Mesendoderm (in vitro differentiated cells): ENCODE data around the gene GCNT2.

Experiments
- DNase-seq: peaks from one replicate; pipeline ENCODE4 v3.0.0; 2013
- H2AK5ac ChIP-seq: 2 replicates; pipeline ENCODE4 v1.6.1; 2013; ENCODE audit warnings: low read length, inconsistent platforms
- H2BK120ac ChIP-seq: 2 replicates; pipeline ENCODE4 v1.6.1; 2013; ENCODE audit warnings: low read depth, mild to moderate bottlenecking, low read length, moderate library complexity, mixed read lengths
- H2BK15ac ChIP-seq: replicated peaks from 2 replicates; pipeline ENCODE4 v1.6.1; 2013; ENCODE audit warnings: low read depth, mild to moderate bottlenecking, moderate library complexity
- H2BK5ac ChIP-seq: 2 replicates; pipeline ENCODE4 v1.6.1; 2013; ENCODE audit warnings: low read length, inconsistent platforms
- H3K18ac ChIP-seq: 2 replicates; pipeline ENCODE4 v1.6.1; 2013; ENCODE audit warnings: mild to moderate bottlenecking, low read length, mixed read lengths
- H3K23ac ChIP-seq: one replicate; pipeline ENCODE4 v1.6.1; 2013; ENCODE audit warnings: low read length
- H3K27ac ChIP-seq: 2 replicates; pipeline ENCODE4 v1.5.1; 2013; ENCODE audit warnings: low read depth, mild to moderate bottlenecking, inconsistent platforms, low read length, moderate library complexity
- H3K27me3 ChIP-seq: 2 replicates; pipeline ENCODE4 v1.6.1; 2013; ENCODE audit warnings: low read length, control low read depth, mild to moderate bottlenecking, inconsistent platforms; ENCODE audit not compliant: insufficient read depth, poor library complexity
- H3K36me3 ChIP-seq: 2 replicates; pipeline ENCODE4 v1.6.1; 2013; ENCODE audit warnings: low read length, inconsistent platforms; ENCODE audit not compliant: control insufficient read depth, insufficient read depth
- H3K4ac ChIP-seq: one replicate; pipeline ENCODE4 v1.6.1; 2013; ENCODE audit warnings: low read depth, mild to moderate bottlenecking, low read length, moderate library complexity
- H3K4me1 ChIP-seq: 2 replicates; pipeline ENCODE4 v1.6.1; 2013; ENCODE audit warnings: low read depth, low read length, inconsistent platforms; ENCODE audit not compliant: control insufficient read depth
- H3K4me2 ChIP-seq: 2 replicates; pipeline ENCODE4 v1.6.1; 2013; ENCODE audit warnings: low read length
- H3K4me3 ChIP-seq: 2 replicates; pipeline ENCODE4 v1.5.1; 2013; ENCODE audit warnings: mild to moderate bottlenecking, low read length
- H3K56ac ChIP-seq: one replicate; pipeline ENCODE4 v1.6.1; 2013; ENCODE audit warnings: low read length
- H3K79me1 ChIP-seq: 2 replicates; pipeline ENCODE4 v1.6.1; 2013; ENCODE audit warnings: low read length, inconsistent platforms
- H3K79me2 ChIP-seq: 2 replicates; pipeline ENCODE4 v1.6.1; 2013; ENCODE audit warnings: mild to moderate bottlenecking, low read length; ENCODE audit not compliant: control insufficient read depth, insufficient read depth
- H3K9ac ChIP-seq: 2 replicates; pipeline ENCODE4 v1.6.1; 2013; ENCODE audit warnings: low read length, inconsistent platforms
- H4K5ac ChIP-seq: one replicate; pipeline ENCODE4 v1.6.1; 2013; ENCODE audit warnings: low read length
- H4K8ac ChIP-seq: one replicate; pipeline ENCODE4 v1.6.1; 2013; ENCODE audit warnings: low read depth, mild to moderate bottlenecking, control low read depth, low read length, moderate library complexity
- WGBS: extraction: QIAGEN DNeasy Blood & Tissue Kit; methylation state at CpG from one replicate; pipeline ENCODE4 v1.1.7; 2013; ENCODE audit warnings: low lambda C conversion rate, missing lambda C conversion rate; ENCODE audit not compliant: insufficient coverage; ENCODE audit errors: extremely low coverage; 5-methylcytosine and 5-hydroxymethylcytosine counted together

GCNT2 gene

GRCh38 chr6:10541591-10541990, 20.4 kb downstream of the GCNT2 start:
- Histone ChIP-seq H3K18ac (peak overlapping the region; percentile 2), H3K56ac (no peak overlapping the region), H3K36me3 (no peaks in the 10 kb centered on the region), H4K5ac (no peak overlapping the region), H4K8ac (no peak overlapping the region), H3K79me2 (no peaks in the 10 kb centered on the region), H3K4ac (no peak overlapping the region), H3K4me3 (no peak overlapping the region), H3K79me1 (no peaks in the 10 kb centered on the region), H3K27ac (no peak overlapping the region), H2AK5ac (no peak overlapping the region), H3K4me1 (no peaks in the 10 kb centered on the region), H2BK120ac (no peak overlapping the region), H2BK5ac (no peak overlapping the region), H3K23ac (no peak overlapping the region), H3K27me3 (no peaks in the 10 kb centered on the region), H3K9ac (no peak overlapping the region), H2BK15ac (no peak overlapping the region), H3K4me2 (no peak overlapping the region)
- DNase-seq: peak; percentile 79
- WGBS: no CpG with 5 or more reads among the region's 1 CpG

- Histone ChIP-seq H2BK120ac (no peak overlapping the region), H3K79me1 (no peaks in the 10 kb centered on the region), H2BK5ac (no peak overlapping the region), H4K8ac (no peak overlapping the region), H3K4me1 (no peaks in the 10 kb centered on the region), H3K56ac (no peak overlapping the region), H3K4me3 (no peak overlapping the region), H3K9ac (no peak overlapping the region), H3K27ac (no peak overlapping the region), H3K18ac (no peak overlapping the region), H2AK5ac (no peak overlapping the region), H4K5ac (no peak overlapping the region), H3K4me2 (no peak overlapping the region), H3K4ac (no peak overlapping the region), H3K27me3 (no peaks in the 10 kb centered on the region), H3K79me2 (no peaks in the 10 kb centered on the region), H2BK15ac (peak overlapping the region; percentile 12), H3K36me3 (no peaks in the 10 kb centered on the region), H3K23ac (no peak overlapping the region)
- WGBS: no CpG with 5 or more reads among the region's 2 CpGs
- DNase-seq: no peak
Measured at GRCh38 chr6:10542213-10542612, 21.1 kb downstream of the GCNT2 start.

- no peaks in the 10 kb centered on the region for H3K4me1 ChIP-seq
- H2AK5ac ChIP-seq: no peak overlapping the region
- H2BK120ac ChIP-seq: no peak overlapping the region
- H3K79me2 ChIP-seq: no peaks in the 10 kb centered on the region
- no peak overlapping the region for H3K9ac ChIP-seq
- no peak for DNase-seq
- H3K27ac ChIP-seq: no peak overlapping the region
- H3K4me2 ChIP-seq: no peak overlapping the region
- WGBS: no CpG with 5 or more reads among the region's 2 CpGs
- H2BK15ac ChIP-seq: no peak overlapping the region
- H4K8ac ChIP-seq: no peak overlapping the region
- H3K23ac ChIP-seq: no peak overlapping the region
- no peaks in the 10 kb centered on the region for H3K79me1 ChIP-seq
- H3K56ac ChIP-seq: no peak overlapping the region
- no peak overlapping the region for H3K4me3 ChIP-seq
- no peak overlapping the region for H2BK5ac ChIP-seq
- no peaks in the 10 kb centered on the region for H3K27me3 ChIP-seq
- H3K4ac ChIP-seq: no peak overlapping the region
- H4K5ac ChIP-seq: no peak overlapping the region
- no peaks in the 10 kb centered on the region for H3K36me3 ChIP-seq
- H3K18ac ChIP-seq: no peak overlapping the region
Measured at GRCh38 chr6:10543488-10543887, 22.3 kb downstream of the GCNT2 start.

- Histone ChIP-seq H2AK5ac (no peak overlapping the region), H3K18ac (no peak overlapping the region), H3K27ac (no peak overlapping the region), H2BK5ac (no peak overlapping the region), H3K4ac (no peak overlapping the region), H4K8ac (no peak overlapping the region), H2BK120ac (no peak overlapping the region), H3K4me1 (no peaks in the 10 kb centered on the region), H3K4me3 (no peak overlapping the region), H3K23ac (no peak overlapping the region), H3K4me2 (no peak overlapping the region), H3K56ac (no peak overlapping the region), H3K79me1 (no peaks in the 10 kb centered on the region), H3K36me3 (no peaks in the 10 kb centered on the region), H4K5ac (no peak overlapping the region), H3K79me2 (no peaks in the 10 kb centered on the region), H2BK15ac (peak overlapping the region; percentile 8), H3K9ac (no peak overlapping the region), H3K27me3 (no peaks in the 10 kb centered on the region)
- no peak for DNase-seq
- WGBS: no CpG with 5 or more reads among the region's 4 CpGs
Measured at GRCh38 chr6:10545482-10545881, 24.3 kb downstream of the GCNT2 start.

GRCh38 chr6:10547809-10548208, 26.7 kb downstream of the GCNT2 start:
- Histone ChIP-seq H3K27me3 (no peaks in the 10 kb centered on the region), H2BK5ac (no peak overlapping the region), H3K79me2 (no peaks in the 10 kb centered on the region), H3K36me3 (no peaks in the 10 kb centered on the region), H2BK15ac (no peak overlapping the region), H3K18ac (no peak overlapping the region), H3K4me1 (no peaks in the 10 kb centered on the region), H4K5ac (no peak overlapping the region), H2AK5ac (no peak overlapping the region), H3K79me1 (no peaks in the 10 kb centered on the region), H3K27ac (no peak overlapping the region), H3K9ac (no peak overlapping the region), H3K4ac (no peak overlapping the region), H4K8ac (no peak overlapping the region), H2BK120ac (no peak overlapping the region), H3K4me3 (no peak overlapping the region), H3K56ac (no peak overlapping the region), H3K23ac (no peak overlapping the region), H3K4me2 (no peak overlapping the region)
- DNase-seq: no peak

GRCh38 chr6:10550764-10551163, 29.6 kb downstream of the GCNT2 start:
- Histone ChIP-seq H3K4me2 (no peak overlapping the region), H3K56ac (no peak overlapping the region), H2AK5ac (no peak overlapping the region)

More at GRCh38 chr6:10550764-10551163, 29.6 kb downstream of the GCNT2 start:
- no peak overlapping the region for H2BK120ac ChIP-seq
- H3K27ac ChIP-seq: no peak overlapping the region
- no peaks in the 10 kb centered on the region for H3K36me3 ChIP-seq
- DNase-seq: no peak
- H3K79me2 ChIP-seq: no peaks in the 10 kb centered on the region
- no peaks in the 10 kb centered on the region for H3K79me1 ChIP-seq
- H4K8ac ChIP-seq: no peak overlapping the region
- H2BK15ac ChIP-seq: no peak overlapping the region
- no CpG with 5 or more reads among the region's 1 CpG for WGBS
- H3K27me3 ChIP-seq: no peaks in the 10 kb centered on the region
- no peak overlapping the region for H3K4me3 ChIP-seq
- H4K5ac ChIP-seq: no peak overlapping the region
- H3K9ac ChIP-seq: no peak overlapping the region
- peaks cover 3% of the 10 kb centered on the region for H3K4me1 ChIP-seq
- no peak overlapping the region for H2BK5ac ChIP-seq
- H3K18ac ChIP-seq: no peak overlapping the region
- no peak overlapping the region for H3K4ac ChIP-seq
- no peak overlapping the region for H3K23ac ChIP-seq
